Activated CD8-positive, alpha-beta T cell treated with anti-CD3 and anti-CD28 coated beads for 36 hours (primary cell): ENCODE measurements around the gene SIGLECL1. TPM values are rescaled to one million over a fixed set of nuclear protein-coding genes. Genes with fewer than 3 reads are reported as not detected.

ENCODE experiments used
- ATAC-seq: fragments of 200-7000 bp; cut with Tn5 transposase; one replicate; pipeline ENCODE4 v1.10.0; 2021; ENCODE audit warnings: mild to moderate bottlenecking, moderate library complexity
- CTCF ChIA-PET: fragments of 350-600 bp; sonication (Branson Sonifier 250); formaldehyde crosslinking; loops from one replicate; lab custom pipeline; 2021; ENCODE audit warnings: antibody characterized with exemption; lab: Charles Lee
- POLR2A ChIA-PET: fragments of 350-600 bp; sonication (Branson Sonifier 250); formaldehyde crosslinking; loops from one replicate; lab custom pipeline; 2021; ENCODE audit warnings: antibody characterized with exemption; lab: Charles Lee
- DNase-seq: peaks from one replicate; pipeline ENCODE4 v3.0.0-alpha.2; 2020
- H3K27ac Mint-ChIP-seq: one replicate; pipeline ENCODE4 v1.8.0; 2021; ENCODE audit warnings: mild to moderate bottlenecking, mixed read lengths
- H3K27me3 Mint-ChIP-seq: one replicate; pipeline ENCODE4 v1.8.0; 2021; ENCODE audit warnings: mixed read lengths
- H3K36me3 Mint-ChIP-seq: one replicate; pipeline ENCODE4 v1.8.0; 2021; ENCODE audit warnings: low read depth, mixed read lengths
- H3K4me1 Mint-ChIP-seq: one replicate; pipeline ENCODE4 v1.8.0; 2021; ENCODE audit warnings: low read depth, mixed read lengths
- H3K4me3 Mint-ChIP-seq: one replicate; pipeline ENCODE4 v1.8.0; 2021; ENCODE audit warnings: mild to moderate bottlenecking, moderate library complexity, mixed read lengths
- H3K9me3 Mint-ChIP-seq: one replicate; pipeline ENCODE4 v1.8.0; 2021; ENCODE audit warnings: mixed read lengths
- intact Hi-C: fragments of 100-400 bp; cut with micrococcal nuclease; formaldehyde crosslinking; loops from one replicate; pipeline ENCODE4 v1.10.0; 2022
- total RNA-seq, 2 experiments: library from RNA; stranded (reverse); gene quantifications; one replicate each; pipeline ENCODE4 v1.2.3, GENCODE V29; 2021
- TF ChIP-seq, protein P1 (sequence below): fragments of 200-600 bp; IDR thresholded peaks from one replicate; pipeline ENCODE4 v1.8.0; 2022; ENCODE audit warnings: antibody characterized with exemption, mild to moderate bottlenecking

Gene SIGLECL1
- total RNA-seq, 2 experiments from 2014 or later, result not detected

DNA sequence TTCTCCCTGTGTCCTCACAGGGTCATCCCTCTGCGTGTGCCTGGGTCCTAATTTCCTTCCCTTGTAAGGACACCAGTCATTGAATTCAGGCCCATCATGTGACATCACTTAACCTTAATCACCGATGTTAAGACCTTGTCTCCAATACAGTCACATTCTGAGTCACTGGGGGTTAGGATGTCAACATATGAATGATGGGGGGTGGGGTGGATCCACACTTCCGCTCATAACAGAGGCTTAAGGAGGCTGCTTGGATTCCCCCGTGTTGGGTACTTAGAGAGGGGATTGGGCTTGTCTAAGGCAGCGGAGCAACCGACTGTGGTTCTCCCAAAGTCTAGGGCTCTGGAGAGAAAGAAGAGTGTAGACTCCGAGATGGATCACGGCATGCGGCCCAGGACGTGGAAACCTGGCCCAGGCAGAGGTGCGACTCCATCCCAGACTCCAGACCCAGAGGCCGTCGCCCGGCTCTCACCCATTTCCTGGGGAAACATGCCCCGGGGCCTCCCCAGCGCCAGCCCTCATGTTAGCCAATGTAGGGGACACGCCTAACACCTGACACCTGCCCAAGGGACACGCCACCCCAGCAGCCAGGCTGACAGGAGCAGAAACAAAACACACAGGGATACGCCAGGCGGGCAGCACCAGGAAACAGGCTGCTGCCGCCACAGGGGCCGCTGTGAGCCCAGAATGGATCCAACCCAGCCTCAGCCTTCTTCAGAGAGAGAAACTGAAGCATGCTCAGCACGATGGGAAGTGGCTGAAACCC is 43.5 kb downstream of the SIGLECL1 start:
- DNase-seq (no peak), ATAC-seq (no peak)
- intact Hi-C loops, result no loop called here
- Mint-ChIP-seq H3K9me3 (no peaks in the 10 kb centered on the region), H3K36me3 (no peaks in the 10 kb centered on the region), H3K4me3 (no peak overlapping the region), H3K27me3 (peaks cover 7% of the 10 kb centered on the region), H3K27ac (no peak overlapping the region), H3K4me1 (no peaks in the 10 kb centered on the region)
- CTCF ChIA-PET, result no interaction called here
- POLR2A ChIA-PET, result no interaction called here
- TF ChIP-seq, protein P1, sequence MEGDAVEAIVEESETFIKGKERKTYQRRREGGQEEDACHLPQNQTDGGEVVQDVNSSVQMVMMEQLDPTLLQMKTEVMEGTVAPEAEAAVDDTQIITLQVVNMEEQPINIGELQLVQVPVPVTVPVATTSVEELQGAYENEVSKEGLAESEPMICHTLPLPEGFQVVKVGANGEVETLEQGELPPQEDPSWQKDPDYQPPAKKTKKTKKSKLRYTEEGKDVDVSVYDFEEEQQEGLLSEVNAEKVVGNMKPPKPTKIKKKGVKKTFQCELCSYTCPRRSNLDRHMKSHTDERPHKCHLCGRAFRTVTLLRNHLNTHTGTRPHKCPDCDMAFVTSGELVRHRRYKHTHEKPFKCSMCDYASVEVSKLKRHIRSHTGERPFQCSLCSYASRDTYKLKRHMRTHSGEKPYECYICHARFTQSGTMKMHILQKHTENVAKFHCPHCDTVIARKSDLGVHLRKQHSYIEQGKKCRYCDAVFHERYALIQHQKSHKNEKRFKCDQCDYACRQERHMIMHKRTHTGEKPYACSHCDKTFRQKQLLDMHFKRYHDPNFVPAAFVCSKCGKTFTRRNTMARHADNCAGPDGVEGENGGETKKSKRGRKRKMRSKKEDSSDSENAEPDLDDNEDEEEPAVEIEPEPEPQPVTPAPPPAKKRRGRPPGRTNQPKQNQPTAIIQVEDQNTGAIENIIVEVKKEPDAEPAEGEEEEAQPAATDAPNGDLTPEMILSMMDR, result no peak

DNA sequence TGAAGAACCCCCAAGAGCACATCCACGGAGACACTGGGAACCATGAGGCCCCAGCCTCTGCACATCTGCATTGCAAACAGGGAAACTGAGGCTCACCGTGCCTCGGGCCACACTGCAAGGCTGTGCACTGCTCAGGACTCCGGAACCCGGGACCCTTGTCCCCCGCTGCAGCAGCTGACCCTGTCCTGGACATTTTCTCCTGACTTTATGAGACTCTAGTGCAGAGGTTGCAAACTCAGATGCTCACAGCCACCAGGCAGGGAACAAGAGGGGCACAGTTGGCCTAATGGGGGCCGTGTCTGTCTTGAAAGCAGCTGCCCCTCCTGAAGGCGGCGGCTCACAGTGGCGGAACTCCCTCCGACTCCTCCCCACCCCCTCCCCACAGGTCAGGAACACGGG is 44.1 kb downstream of the SIGLECL1 start:
- H3K4me3 Mint-ChIP-seq, result no peak overlapping the region
- ChIA-PET POLR2A (no interaction called here), CTCF (no interaction called here)
- ATAC-seq (no peak), DNase-seq (no peak)
- no peaks in the 10 kb centered on the region for H3K36me3 Mint-ChIP-seq
- H3K27me3 Mint-ChIP-seq, result peaks cover 7% of the 10 kb centered on the region
- no peak overlapping the region for H3K27ac Mint-ChIP-seq
- intact Hi-C loops, result no loop called here
- TF ChIP-seq, protein P1, result no peak
- H3K9me3 Mint-ChIP-seq, result no peaks in the 10 kb centered on the region
- no peaks in the 10 kb centered on the region for H3K4me1 Mint-ChIP-seq

DNA sequence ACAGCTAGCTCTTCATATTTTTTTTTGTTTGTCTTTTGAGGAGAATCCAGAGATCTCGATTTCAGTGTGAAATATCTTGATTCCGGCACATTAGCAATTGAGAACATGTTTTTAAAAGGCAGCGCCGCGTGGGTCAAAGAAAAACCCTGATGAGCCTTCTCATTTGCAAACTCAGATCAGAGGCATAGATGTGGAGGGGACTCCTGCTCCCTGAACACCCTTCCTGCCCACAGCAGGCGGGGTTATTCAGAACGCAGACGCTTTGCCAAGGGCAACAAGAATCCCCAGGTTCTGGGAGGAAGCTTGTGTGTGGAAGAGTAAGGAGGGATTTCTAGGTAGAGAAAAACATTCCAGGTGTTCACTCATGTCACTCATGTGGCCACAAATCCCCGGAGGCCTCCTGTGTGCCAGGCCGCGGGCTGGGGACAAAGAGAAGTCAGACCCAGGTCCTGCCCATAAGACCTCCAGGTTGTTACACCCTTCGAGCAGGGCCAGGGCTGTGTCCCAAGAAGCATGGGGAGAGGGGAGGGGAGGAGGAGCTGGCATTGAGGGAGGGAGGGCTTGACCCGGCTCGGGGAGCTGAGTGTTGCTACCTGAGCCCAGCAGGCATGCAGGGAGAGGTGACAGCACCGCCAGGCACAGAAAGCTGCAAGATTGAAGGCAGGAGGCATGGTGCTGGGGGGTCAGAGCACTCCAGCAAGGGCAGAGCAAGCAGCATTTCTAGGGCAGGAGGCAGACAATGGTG is 44.7 kb downstream of the SIGLECL1 start:
- Mint-ChIP-seq H3K27me3 (peaks cover 7% of the 10 kb centered on the region), H3K36me3 (no peaks in the 10 kb centered on the region), H3K27ac (no peak overlapping the region), H3K4me1 (no peaks in the 10 kb centered on the region), H3K9me3 (no peaks in the 10 kb centered on the region), H3K4me3 (no peak overlapping the region)
- DNase-seq (no peak), ATAC-seq (no peak)
- TF ChIP-seq, protein P1, result no peak
- ChIA-PET CTCF (no interaction called here), POLR2A (no interaction called here)
- intact Hi-C loops, result no loop called here

DNA sequence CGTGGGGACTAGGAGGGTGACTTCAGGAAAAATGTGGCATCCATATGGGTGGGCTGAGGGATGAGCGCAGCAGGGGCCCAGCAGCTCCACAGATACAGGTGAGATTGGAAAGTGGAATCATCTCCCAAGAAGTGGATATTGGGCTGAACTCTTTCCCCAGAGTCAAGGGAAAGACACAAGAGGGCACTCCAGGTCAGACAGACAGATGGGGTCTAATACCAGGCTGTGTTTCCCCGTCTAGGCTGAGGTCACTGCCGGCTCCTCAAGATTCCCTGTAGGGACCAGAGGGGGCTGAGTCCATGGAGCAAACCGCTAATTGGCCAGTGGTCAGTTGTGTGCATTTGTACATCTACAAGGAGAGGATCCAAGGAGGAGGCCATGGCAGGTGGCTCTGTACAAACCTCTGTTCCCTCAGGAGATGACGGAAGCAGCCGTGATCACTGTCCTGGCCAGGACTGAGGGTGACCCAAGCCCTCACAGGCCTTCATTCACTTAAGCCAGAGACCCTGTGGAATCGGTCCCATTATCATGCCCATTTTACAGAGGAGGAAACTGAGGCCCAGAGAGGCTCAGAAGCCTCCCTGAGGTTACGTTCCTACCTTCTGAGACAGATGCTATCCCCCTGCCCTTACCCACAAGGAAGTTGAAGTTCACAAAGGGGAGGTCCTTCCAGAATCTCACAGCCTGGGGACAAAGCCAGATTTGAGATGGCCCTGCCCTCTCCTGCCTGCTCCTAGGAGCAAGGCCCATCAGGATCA is 45.6 kb downstream of the SIGLECL1 start:
- no peak for ATAC-seq
- intact Hi-C loops, result no loop called here
- Mint-ChIP-seq H3K36me3 (no peaks in the 10 kb centered on the region), H3K4me3 (no peak overlapping the region), H3K27ac (no peak overlapping the region), H3K4me1 (no peaks in the 10 kb centered on the region), H3K27me3 (peaks cover 7% of the 10 kb centered on the region), H3K9me3 (peaks cover 1% of the 10 kb centered on the region)
- POLR2A ChIA-PET, result no interaction called here
- DNase-seq, result no peak
- CTCF ChIA-PET, result interaction anchor here (0.7 to 1.2 kb wide), 2 partner anchors 37 to 137 kb away, joined by 3 read pairs; no protein-coding TSS in a partner anchor
- TF ChIP-seq, protein P1, result no peak
